HCT116 (cell line): Measurements from ENCODE around the gene KLHL25.

Experiments
- POLR2AphosphoS5 ChIP-seq: IDR thresholded peaks from 2 replicates; pipeline ENCODE4 v1.6.1; 2011; ENCODE audit warnings: mild to moderate bottlenecking, low read depth, low read length, moderate library complexity
- TF ChIP-seq, protein P1 (sequence below): IDR thresholded peaks from 2 replicates; pipeline ENCODE4 v1.6.1; 2012

DNA sequence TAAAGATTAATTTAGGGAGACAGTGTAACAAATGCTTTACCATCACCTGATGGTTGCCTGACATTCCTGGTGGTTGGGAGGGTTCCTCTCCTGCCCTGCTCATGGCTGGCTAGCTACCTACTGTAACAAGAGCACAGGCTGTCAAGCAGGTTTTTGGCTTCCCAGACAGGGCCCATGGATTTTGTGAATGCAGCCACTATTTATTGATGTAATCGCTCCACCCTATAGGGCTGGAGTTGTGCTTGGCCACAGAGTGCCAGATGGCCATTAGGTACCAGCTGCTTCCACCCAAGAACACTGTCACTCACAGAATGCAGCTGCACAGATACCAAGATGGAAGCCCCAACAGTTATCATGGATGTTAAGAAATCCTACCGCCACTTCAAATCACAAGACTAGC is 31.0 kb upstream of the KLHL25 start:
- TF ChIP-seq POLR2AphosphoS5, result no peak
- TF ChIP-seq, protein P1, sequence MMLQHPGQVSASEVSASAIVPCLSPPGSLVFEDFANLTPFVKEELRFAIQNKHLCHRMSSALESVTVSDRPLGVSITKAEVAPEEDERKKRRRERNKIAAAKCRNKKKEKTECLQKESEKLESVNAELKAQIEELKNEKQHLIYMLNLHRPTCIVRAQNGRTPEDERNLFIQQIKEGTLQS, result no peak
